Adrenal gland (tissue), 5 donors: ENCODE results near the gene MARK1.

Source experiments
- CTCF ChIP-seq, 6 experiments: fragments of 450-650 bp in 4 of 6; fragments of 200-600 bp in 2 of 6; sonication (generic) in 1 of 6; IDR thresholded peaks; 1 replicate in 5 of 6; 2 replicates in 1 of 6; pipeline versions ENCODE4 v1.5.1 to v1.8.0; 2016 to 2021; ENCODE audit warnings: antibody characterized with exemption in 6 of 6, mild to moderate bottlenecking in 2 of 6, moderate library complexity in 1 of 6
- POLR2A ChIP-seq, 2 donors: fragments of 450-650 bp; IDR thresholded peaks; one replicate each; pipeline ENCODE4 v1.6.1; 2017; ENCODE audit warnings: antibody characterized with exemption in 2 of 2, mild to moderate bottlenecking in 2 of 2, moderate library complexity in 1 of 2
- donor health status: DM: no; HTN: no; CAD: no.

DNA sequence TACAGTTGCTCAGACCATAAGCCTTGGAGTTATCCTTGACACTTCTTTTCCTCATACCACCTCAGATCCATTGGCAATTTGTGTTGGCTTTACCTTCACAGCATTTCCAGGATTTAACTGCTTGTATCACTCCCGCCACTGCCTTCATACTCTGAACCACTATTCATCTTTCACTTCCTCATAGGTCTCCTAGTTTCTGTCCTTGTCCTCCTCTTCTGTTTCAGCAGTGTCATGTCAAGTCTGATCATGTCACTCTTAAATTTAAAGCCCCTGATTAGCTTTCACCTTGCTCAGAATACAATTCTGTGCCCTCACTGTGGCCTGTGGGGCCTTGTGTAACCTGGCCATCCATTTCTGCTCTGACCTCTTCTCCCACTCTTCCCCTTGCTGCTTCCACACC, 127.6 kb downstream of the MARK1 start:
- TF ChIP-seq POLR2A (IDR thresholded peaks at IDR 0.05), result no peak
- TF ChIP-seq CTCF (IDR thresholded peaks at IDR 0.05), result no peak
